NCI-H2107 treated with DMSO at 0.1 percent for 48 hours (cell line): Measurements from ENCODE around the gene DNAJA3.

Experiments used
- DNase-seq: peaks from one replicate; lab custom pipeline; 2025; ENCODE audit not compliant: unreplicated experiment; lab: John Stamatoyannopoulos, UW

The DNAJA3 gene

DNA sequence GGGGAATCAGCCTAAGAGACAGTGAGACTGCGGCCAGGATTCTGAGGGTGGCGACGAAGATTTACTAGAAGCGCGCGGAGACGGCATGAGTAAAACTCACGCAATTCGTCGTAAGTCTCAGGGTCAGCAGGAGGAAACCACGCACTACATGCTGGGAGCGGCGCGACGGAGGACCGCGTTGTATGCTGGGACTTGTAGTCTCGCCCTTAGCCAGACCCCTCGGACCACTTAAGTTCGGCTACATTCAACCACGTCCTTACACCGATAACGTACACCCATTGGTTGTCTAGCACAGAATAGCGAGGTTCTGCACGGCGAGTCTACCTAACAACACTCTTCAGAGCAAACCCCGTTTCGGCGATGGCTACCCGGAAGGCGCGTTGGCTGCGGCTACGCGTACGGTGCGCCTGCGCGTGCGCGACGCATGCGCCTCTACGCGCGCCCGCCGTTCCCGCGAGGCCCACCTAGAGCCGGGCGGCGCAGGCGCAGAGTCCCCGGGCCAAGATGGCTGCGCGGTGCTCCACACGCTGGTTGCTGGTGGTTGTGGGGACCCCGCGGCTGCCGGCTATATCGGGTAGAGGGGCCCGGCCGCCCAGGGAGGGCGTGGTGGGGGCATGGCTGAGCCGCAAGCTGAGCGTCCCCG, at the start of gene DNAJA3:
TSS of gene DNAJA3 (plus strand) at position 491 of the 643 bp plus-strand sequence. CDS start at position 505, 14 bp downstream.
- DNase-seq: peak; percentile 92

DNA sequence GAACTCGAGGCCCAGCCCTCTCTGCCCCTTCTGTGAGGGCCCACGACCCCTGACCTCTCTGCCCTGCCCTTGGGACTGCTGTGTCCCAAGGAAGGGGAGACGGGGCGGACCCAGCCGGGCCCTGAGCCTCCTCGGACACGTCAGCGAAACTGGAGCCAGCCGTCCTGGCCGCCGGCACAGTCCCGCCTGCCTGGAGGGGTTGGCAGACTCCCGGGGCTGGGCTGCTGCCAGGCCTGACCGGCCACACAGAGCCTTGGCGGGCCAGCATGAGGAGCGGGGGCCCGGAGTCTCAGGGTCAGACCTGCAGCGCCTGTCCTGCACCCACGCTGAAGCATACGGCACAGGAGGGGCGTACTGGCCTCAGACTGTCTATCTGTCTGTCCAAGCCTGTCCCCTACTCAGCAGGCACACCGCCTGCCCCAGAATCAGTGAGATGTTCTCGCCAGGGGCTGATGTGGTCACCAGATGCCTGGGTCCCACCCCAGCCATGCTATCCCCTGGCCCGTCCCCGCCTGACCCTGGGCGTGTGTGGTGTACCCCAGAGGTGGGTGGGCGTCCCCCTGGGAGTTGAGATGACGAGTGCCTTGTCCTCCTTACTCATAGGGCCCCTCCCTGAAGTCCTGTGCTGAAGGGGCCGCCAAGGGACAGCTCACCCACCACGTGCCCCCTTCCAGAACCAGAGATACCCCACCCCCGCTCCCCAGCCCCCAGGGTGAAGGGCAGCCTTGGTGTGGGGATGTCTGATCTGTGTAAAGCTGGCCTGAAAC, 49.4 kb upstream of the DNAJA3 start:
- DNase-seq: no peak

DNA sequence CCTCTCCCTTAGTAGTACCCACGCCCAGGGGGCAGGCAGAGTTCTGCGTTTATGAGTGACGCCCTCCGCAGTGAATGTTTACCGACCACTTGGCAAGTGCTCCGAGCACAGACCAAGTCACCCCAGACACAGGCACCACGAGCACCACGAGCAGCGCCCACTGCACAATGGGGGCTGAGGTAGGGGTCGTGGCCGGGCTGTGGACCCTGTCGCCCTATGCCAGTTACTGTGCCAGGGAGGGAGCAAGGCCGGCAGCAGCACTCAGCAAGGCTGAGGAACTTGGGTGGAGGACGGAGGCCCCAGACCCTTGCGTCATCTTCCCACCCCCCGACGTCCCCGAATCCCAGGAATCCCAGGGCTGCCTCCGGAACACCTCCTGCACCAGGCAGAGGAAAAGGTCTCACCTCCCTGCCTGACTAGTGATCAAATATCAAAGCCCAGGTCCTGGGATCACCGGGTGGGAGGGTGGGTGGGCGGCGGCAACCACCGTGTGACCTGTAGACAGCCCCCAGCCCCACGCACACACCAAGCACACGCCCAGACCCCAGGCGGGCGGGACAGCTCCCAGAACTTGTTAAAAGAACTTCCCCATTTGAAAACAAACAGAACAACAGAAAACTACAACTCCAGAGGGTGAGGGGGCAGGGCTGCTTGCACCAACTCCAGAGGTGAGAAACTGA, 48.6 kb upstream of the DNAJA3 start:
- no peak for DNase-seq

DNA sequence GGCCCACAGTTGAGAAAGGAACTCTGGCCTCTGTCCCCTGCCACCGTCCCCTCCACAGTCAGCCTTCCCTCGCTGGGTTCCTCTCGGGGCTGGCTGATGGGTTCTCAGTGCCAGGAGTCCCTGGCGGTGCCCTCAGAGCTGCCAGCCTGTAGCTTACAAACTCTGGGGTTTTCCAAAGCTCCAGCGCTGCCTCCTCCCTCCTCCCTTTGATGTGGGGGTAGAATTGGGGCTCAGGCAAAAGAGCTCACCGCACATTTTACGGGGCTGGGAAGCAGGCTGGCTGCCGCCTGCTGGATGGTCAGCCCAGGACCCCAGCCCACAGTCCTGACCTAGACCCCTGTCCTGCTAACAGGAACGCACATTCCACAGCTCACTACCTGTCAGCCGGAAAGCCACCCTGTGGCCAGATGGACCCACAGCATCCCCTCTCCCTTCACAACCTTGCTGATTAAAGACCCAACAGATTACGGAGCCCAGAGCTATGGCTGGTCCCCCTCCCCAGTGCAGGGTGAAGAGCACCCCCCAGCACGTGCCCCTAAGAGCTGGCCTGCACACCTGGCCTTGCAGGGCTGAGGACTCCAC, 48.0 kb upstream of the DNAJA3 start:
- DNase-seq: no peak

DNA sequence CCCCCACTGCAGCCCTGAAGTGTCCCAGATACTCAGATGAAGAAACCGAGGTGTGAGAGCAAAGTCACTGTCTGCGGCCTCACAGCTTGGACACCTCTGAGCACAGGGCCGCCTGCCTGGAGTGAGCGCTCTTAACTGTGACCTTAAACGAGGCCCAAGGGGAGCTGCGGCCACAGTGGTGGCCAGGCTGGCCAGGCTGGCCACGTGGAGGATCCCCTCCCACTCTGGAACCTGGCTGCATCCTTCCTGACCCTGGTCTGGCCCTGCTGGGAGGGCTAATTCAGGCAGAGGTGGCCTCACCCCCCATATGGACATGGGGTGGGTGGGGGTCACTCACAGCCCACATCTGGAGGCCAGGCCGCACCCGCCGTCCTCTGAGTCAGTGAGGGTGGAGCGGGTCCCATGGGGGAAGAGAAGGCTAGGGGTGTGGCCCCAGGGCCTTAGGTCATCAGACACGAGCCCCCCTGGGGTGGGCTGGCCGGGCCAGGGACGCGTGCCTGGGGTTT, 47.5 kb upstream of the DNAJA3 start:
- DNase-seq: no peak

DNA sequence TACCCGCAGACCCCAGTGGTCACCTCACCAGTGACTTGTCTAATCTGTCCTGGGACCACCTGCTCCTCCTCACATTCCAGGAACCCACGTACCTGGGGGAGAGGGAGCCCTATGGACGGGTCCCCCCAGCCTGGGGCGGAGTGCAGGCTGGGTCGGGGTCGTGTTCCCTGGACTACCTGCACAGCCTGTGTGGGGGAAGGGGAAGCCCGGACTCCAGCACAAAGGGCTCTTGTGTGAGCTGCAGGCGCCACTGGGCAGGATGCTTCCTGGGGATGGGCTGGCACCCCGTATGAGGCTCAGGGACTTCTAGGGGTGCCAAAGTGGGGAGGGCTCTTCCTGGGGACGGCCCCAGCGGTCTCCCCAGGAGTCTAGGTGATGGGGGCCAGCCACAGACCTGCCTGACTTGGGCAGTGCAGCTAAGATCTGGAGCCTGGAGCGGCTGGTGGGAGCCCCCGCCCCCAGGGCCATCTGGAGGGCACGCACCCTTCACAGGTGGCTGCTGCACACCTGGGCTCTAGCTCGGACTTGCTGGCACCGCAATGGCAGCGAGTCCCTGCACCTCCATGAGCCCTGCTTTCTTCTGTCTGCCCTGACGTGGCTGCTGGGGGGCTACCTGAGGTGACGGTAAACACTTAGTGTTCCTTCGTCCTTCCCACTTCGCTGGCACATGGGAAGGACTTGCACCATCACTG, 46.5 kb upstream of the DNAJA3 start:
- no peak for DNase-seq

DNA sequence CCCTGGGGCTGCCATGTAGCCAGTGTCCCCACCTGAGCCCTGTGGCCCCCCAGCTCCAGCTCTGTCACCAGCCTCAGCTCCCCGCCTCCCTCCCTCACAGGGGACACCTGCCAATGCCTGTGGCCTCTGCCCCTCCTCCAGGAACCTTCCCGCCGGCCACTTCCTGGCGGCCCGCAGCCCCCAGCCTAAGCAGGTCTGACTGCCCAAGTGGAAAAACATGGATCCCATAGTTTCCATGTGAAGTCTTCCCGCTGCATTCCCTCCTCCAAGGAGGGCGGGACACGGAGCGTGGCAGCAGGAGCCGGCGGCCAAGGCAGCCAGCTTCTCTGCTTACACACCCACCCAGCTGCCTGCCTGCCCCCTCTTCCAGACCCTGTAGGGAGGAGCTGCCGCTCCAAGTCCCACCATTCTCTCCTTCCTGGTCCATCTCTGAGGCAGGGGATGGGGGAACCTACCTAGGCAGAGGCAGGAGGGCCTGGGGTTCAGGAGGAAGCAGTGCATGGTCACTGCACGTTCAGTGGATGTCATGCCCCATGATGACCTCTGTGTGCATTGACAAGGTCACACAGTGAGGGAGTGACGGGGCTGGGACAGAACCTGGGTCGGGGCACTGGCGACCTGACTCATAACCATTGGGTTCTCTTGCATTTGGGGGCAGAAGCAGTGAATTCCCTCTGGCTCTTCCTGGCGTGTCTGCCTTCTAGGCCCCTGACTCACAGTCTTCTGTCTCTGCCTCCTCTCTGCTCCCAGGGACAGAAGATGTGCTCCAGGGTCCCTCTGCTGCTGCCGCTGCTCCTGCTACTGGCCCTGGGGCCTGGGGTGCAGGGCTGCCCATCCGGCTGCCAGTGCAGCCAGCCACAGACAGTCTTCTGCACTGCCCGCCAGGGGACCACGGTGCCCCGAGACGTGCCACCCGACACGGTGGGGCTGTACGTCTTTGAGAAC, 45.3 kb upstream of the DNAJA3 start:
- no peak for DNase-seq

DNA sequence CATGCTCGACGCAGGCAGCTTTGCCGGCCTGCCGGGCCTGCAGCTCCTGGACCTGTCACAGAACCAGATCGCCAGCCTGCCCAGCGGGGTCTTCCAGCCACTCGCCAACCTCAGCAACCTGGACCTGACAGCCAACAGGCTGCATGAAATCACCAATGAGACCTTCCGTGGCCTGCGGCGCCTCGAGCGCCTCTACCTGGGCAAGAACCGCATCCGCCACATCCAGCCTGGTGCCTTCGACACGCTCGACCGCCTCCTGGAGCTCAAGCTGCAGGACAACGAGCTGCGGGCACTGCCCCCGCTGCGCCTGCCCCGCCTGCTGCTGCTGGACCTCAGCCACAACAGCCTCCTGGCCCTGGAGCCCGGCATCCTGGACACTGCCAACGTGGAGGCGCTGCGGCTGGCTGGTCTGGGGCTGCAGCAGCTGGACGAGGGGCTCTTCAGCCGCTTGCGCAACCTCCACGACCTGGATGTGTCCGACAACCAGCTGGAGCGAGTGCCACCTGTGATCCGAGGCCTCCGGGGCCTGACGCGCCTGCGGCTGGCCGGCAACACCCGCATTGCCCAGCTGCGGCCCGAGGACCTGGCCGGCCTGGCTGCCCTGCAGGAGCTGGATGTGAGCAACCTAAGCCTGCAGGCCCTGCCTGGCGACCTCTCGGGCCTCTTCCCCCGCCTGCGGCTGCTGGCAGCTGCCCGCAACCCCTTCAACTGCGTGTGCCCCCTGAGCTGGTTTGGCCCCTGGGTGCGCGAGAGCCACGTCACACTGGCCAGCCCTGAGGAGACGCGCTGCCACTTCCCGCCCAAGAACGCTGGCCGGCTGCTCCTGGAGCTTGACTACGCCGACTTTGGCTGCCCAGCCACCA, 44.4 kb upstream of the DNAJA3 start:
- no peak for DNase-seq

DNA sequence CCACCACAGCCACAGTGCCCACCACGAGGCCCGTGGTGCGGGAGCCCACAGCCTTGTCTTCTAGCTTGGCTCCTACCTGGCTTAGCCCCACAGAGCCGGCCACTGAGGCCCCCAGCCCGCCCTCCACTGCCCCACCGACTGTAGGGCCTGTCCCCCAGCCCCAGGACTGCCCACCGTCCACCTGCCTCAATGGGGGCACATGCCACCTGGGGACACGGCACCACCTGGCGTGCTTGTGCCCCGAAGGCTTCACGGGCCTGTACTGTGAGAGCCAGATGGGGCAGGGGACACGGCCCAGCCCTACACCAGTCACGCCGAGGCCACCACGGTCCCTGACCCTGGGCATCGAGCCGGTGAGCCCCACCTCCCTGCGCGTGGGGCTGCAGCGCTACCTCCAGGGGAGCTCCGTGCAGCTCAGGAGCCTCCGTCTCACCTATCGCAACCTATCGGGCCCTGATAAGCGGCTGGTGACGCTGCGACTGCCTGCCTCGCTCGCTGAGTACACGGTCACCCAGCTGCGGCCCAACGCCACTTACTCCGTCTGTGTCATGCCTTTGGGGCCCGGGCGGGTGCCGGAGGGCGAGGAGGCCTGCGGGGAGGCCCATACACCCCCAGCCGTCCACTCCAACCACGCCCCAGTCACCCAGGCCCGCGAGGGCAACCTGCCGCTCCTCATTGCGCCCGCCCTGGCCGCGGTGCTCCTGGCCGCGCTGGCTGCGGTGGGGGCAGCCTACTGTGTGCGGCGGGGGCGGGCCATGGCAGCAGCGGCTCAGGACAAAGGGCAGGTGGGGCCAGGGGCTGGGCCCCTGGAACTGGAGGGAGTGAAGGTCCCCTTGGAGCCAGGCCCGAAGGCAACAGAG, 43.5 kb upstream of the DNAJA3 start:
- no peak for DNase-seq

DNA sequence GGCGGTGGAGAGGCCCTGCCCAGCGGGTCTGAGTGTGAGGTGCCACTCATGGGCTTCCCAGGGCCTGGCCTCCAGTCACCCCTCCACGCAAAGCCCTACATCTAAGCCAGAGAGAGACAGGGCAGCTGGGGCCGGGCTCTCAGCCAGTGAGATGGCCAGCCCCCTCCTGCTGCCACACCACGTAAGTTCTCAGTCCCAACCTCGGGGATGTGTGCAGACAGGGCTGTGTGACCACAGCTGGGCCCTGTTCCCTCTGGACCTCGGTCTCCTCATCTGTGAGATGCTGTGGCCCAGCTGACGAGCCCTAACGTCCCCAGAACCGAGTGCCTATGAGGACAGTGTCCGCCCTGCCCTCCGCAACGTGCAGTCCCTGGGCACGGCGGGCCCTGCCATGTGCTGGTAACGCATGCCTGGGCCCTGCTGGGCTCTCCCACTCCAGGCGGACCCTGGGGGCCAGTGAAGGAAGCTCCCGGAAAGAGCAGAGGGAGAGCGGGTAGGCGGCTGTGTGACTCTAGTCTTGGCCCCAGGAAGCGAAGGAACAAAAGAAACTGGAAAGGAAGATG, 42.8 kb upstream of the DNAJA3 start:
- no peak for DNase-seq

DNA sequence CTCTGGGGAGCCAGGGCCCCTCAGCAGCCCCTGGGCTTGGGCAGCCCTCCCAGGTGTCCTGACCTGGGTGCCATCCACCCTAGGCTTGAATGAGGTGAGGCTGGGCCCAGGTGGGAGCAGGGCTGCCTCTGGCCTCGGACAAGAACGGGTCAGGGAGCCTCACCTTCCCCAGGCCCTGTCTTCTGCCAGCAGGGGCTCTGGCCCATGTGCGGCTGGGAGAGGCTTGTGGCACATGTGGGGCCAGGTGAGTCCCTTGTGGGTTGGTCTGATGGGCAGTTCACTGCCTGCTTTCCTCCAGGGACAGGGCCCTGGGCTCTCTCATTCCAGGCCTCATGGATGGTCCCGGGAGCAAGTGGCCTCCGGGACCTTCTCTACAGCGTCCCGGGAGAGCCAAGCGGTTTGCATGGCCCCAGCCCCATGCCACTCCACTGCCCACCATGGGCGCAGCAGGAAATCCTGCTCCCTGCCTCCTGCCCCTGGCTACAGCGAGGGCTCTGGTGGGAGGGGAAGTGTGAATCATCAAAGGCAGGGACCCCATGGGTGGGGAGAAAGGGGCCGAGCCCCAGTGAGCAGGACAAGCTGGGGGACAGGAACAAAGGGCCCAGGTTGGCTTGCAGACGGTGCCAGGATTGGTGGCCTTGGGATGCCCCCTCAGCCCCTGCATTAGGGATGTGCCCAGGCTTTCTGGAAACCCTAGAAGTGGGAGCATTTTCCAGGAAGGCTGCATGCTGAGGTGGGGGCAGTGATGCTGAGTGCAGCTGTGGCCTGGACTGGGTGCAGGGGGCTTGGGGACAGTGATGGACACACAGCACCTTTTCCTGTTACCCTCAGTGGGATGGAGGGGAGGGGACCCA, 41.9 kb upstream of the DNAJA3 start:
- DNase-seq: no peak

DNA sequence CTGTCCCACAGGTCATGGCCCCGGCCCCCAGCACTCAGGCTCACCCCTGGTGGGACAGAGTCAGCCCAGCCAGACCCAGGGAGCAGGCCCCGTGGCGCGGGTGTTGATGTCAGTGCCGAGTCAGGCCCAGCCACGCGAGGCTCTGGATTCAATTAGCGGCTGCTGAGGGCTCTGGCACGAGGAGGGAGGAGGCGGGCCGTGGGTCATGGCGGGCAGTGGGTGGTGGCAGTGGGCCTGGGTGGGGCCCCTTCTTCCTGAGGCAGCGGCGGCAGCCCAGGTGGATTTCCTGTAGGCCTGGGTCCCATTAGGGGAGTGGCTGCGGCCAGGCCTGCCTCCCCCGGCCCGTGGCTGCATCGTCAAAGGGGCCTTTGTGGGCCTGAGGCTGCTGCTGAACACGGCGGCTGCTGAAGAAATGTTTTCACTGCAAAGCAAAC, 41.1 kb upstream of the DNAJA3 start:
- no peak for DNase-seq

DNA sequence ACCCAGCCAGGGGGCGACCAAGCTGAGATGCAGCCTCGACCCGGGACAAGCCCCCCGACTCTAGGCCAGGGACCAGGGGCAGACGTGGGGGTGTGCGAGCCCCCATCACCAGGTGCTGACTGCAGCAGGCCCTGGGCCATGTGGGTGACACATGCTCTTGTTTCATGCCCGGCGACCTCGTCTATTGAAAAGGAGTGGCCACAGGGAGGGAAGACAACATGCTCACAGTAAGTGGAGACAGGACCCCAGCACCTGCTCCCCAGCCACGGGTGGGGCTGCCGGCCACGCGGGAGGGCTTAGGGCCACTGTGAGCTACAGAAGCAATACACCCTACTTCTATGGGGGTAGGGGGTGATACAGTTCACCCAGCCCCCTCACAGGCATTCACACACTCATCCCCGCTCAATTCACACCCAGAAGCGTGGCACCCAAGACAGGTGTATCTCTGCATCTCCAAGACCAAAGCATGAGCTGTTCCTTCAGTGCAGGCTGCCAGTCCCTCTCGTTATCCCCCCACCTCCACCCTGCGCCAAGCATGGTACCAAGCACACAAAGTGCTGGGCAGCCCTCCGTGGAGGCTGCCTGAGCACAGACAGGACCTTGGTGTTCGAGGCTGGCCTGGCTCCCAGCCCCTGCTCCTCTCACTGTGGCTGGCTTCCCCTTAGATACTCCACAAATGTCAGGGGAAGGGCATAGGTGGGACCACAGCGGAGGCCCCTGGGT, 40.4 kb upstream of the DNAJA3 start:
- DNase-seq: no peak

DNA sequence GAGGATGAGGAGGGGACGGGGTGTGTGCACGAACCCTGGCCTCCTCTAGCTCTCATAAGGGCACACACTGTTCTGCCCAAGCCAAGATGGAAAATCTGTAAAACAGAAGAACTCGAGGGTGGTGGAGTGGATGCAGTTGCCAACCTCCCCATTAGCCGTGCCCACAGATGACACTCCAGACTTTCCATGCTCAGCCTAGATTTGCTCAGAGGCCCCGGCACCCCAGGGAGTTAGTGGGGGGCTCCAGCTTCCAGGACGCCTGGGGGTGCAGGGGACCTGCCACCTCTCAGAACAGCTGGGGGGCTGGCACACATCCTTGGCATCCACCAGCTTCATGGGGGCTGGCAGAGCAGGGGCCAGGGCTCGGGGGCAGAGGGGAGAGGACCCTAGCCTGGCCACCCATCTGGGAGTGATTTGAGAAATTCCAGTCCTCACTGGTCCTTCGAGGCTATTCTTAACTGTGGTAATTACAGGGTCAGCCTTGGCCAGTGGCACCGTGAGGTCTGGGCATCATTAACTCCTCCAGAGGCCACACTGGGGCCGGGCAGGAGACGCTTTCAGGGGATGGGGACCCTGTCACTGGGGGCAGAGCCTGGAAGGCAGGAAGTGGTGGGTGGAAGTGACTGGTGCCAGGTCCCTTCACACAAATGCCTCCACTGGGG, 39.7 kb upstream of the DNAJA3 start:
- DNase-seq: no peak

DNA sequence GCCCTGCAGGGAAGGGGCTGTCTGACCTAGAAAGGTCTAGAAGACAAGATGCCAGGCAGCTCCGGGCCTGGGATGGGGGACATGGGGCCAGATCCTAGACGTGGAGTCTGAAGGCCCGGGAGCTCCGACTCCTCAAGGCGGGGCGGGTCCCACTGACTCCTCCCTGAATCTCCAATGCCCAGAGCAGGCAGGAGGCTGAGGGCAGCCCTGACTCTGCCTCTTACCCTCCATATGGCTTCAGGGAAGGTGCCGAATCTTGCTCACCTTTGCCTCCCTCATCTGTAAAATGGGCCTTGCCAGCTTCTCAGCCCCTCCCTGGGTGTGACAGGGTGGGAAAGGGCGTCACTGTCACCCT, 39.2 kb upstream of the DNAJA3 start:
- DNase-seq: no peak
